Activated CD4-positive, alpha-beta T cell treated with anti-CD3 and anti-CD28 coated beads, Interleukin-10, Interleukin-2, amounts not matched to agents 100 ng/mL and 50 ng/mL, durations not matched to agents 16 hours and 8 hours (primary cell): ENCODE measurements around the gene SLIT3.
A peak's percentile ranks its signal among the peaks of the same experiment; 100 is the strongest.

Source experiments
- DNase-seq: peaks from one replicate; pipeline ENCODE4 v3.0.0-alpha.2; 2020

The SLIT3 gene

DNA sequence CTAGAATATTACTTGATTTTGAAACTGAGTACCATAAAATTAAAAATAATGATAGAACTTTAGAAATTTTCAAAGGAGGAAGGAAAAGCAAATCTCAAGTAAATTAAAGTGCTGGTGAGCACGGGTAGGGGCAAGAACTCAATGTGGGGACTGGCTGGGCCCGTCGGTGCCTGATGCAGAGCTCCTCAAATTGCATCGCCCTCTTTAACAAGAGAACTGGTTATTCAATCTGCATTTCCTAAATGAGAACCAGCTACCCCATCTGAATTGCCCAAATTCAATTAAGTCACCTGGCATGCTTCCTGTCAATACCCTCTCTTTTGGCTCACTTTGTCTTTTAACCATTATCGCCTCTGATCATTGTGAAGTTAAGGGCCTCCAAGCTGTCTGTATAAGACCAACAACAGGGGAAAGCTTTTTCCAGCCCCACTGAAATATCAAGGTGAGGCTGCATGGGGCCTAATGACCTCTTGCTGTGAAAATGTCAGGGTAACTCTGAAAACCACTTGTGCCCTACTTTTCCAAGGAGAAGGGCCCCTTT, 316.7 kb downstream of the SLIT3 start:
- DNase-seq, result no peak

DNA sequence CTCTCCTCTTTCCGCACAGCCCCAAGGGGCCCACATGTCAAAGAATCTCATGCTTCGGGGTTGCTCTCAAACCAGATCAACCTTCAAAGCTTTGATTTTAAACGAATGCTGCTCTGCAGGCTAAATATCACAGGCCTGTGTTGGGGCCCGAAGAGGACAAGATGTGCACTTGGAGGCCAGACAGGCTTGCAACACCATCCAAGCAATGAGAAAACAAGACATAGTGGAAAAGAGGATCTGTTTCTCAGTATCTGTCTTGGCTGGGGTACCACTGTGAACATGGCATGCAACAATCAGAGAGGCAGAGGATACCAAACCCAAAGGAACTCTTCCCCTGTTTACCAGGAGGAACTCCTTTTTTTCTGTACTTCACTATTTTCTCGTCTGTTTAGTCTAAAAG, 321.8 kb downstream of the SLIT3 start:
- DNase-seq, result no peak

DNA sequence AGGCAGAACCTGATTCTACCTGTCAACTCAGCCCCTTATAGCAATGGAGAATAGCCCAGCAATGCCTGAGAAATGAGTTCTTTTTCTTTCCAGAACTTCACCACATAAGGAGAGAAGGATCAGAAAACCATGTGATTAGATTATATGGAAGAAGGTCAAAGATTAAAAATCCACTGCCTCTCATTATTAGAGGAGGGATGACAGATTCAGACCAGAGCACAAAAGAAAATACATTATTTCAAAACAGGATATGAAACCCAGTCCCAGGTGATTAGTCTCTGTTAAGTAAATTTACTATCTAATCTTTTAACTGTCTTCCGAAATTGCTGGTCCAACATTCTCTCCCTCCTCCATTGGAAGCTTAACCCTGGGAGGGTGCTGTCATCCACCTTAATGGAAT, 322.4 kb downstream of the SLIT3 start:
- no peak for DNase-seq

DNA sequence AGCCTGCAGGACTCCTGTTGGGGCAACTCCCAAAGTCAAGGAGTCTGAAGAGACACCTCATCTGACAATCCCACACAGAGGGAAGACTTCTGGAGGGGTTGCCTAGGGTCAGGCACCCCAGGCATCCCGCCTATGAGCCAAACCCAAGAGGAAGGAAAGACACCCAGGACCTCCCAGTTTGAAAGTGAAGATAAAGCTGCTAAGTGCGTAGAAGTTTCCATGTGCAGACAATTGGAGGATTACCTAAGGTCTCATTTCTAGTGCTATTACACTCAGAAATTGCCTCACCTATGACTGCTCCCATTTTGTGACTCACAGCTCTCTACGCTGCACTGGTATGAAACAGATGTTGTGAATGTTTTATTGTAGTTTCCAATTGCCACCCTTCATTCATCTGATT, 322.9 kb downstream of the SLIT3 start:
- DNase-seq, result no peak

DNA sequence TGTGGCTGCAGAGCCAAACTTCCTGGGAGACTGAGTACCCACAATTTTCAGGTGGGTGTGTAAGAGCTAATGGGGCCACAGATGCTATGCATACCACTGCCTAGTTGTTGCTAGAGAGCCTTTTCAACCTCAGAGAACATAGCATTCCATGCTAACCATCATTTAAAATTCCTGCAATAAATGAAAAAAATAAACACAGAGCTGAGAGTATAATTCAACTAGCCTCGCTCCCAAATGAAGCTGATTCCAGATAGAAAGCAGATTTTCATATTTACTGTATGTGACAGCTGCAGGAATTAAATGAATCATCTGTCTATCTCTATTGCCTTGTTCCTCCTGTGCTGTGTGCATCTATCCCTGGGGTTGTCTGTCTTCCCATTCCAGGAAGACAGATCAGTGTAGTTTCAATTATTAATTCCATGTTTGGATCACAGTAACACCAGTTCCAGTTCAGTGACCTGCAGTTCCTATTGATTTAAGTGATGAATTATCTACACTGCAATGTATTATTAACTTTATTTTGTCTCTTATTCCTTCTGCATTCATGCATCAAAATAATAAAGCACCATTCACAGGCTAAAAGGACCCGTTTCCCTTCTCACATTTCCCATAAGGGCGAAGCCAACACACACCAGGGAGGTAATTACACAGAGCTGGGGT, 324.5 kb downstream of the SLIT3 start:
- DNase-seq, result no peak

DNA sequence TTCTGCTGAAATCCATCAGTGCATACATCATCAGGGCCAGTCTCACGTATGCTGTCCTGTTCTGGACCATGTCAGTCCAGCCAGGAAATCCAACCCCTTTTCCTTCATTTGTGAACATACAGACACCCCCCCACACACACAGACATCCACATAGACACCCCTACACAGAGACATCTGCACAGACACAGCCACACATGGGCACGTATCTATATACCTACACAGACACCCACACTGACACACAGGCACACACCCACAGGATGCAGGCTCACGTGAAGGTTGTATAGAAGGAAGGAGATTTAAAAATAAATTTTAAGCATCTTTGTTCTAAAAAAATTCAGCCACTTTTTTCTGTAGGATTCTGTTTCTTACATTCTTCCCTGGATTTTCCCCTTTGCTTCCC, 325.6 kb downstream of the SLIT3 start:
- DNase-seq, result no peak

DNA sequence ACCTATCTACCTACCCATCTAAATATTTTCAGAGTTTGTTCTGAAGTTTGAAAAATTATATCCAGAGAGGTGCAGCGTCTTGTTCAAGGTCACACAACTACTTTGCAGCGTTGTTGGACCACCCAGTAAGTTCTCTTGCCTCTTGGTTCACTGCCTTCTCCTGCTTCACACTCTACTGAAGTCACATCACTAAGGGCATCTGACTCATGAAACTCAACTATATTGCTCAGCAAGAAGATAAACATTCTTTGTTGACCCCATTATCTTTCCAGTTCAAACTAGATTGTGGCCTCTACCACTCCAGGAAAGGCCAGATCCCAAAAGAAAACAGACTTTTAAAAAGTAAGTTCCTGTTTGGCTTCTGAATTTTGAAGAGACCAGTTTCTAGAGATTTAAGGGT, 326.9 kb downstream of the SLIT3 start:
- DNase-seq, result no peak

DNA sequence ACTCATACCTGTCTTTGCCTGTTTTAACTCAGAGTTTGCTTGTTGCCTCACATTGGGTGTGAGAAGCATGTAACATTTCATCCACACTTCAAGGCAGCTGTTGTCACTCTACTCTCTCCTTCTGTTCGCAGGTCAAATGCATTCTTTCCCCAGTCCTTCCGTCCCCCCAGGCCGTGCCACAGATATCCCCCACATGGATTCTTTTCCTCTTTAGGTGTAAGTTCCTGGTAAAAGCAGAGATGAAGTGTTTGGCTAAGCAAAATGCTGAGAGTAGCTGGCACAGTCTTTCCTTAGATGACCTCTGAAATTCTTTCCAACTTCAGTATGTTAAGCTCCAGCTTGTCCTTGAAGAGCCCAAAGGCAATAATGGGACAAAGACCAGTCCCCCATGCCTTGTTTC, 328.2 kb downstream of the SLIT3 start:
- no peak for DNase-seq

DNA sequence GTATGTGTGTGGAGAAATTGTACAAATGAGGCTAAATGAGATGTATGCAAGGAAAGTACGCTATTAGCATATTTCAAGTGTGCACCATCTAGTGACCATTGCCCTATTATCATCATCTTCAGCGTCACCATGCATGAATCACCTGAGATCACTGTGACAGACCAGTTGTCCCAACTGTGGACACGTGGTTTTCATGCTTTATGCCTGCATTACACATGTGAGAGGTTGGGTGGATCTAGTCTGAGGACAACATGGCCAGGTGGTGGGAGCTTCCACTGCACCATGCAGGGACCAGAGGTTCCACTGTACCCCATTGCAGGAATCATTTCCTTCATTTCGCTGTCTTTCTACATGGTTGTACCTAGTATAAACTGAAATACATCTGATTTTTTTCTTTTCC, 329.8 kb downstream of the SLIT3 start:
- no peak for DNase-seq

DNA sequence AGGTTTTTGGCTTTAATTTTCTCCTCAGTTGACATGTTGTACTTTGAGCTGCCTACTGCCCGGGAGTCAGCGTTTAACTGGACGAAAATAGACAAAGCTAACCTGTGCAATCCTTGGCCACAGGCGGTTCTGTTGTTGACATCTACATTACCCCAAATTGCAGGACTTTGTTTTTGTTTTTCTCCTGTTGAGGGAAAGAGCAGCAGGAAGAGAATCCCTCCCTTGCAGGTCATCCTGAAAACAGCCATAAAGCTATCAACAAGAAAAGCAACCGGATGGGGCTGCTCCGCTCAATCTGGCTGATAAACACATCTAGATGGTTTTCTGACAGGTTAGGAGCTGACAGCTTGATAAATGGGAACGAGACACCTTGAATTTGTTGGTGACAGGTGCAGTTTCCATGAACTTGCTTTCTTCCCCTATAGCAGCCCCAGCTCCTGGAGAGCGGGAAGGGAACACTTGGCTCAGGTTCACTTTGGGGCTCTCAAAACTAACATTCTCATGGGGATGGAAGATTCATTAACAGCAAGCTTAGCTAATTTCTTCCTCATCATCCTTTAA, 331.5 kb downstream of the SLIT3 start:
- DNase-seq, result no peak

DNA sequence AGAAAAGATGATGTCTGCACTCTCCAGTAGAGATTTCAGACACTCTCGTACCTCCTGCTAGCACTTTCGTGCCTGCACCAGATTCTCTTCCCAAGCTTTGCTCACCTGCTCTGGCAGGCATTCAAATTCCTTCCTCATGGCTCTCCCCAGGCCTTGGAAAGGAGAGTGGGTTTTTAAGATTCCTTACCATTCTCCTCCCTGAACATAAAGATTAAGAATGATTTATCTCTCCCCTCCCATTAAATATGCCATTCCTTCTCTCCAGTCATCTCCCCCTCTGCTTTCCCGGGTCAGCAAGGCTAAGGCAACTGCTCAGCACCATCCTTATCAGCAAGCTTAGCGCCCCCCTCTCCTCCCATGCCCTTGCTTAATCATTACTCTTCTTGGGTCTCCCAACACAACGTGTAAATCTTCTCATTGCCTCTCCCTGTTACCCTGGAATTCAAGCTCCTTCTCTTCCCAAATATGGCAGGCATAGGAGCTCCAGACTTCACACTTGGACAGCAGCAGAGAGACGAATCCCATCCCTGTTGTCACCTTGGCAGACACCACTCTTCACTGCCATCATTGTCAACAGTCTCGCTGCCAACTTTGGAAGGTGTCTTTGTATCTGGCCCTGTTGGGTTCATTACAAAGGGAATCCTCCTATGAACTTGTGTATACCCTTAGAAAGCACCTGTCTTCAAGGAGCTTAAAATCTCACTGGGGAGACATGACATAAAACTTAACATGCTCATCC, 332.9 kb downstream of the SLIT3 start:
- no peak for DNase-seq

DNA sequence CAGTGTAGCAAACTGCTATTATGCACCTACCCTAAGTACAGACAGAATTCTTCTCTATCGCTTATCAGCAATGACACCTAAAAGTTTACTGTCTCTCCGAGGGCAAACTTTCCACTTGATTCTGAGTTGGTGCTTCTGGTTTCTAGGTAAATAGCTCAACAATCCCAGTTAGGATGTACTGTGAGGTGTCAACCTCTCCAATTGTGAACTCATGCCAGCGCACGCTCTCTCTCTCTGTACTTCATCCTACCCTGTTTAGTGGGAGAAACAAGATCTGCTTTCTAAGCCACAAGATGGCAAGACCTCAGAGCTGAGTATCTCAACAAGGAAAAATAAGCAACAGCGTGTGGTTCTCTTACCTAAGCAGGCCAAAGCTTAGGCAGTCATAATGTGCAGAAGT, 335.3 kb downstream of the SLIT3 start:
- DNase-seq, result no peak

DNA sequence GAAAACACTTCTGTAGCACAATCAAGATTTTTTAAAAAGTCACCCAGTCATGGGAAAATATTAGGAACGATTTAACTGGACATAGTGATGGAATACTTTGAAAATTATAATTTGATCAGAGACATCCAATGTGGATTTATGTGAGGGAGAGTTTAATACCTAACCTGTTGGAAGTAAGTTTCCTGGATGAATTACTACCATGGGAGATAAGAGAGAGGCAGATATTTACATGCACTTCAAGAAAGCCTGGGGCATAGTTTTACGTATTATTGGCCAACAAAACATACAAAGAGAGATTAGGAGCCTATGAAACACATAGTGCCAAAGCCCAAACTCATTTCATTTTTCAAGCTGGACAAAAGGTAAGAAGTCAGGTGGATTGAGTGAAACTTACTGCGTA, 336.8 kb downstream of the SLIT3 start:
- DNase-seq, result no peak

DNA sequence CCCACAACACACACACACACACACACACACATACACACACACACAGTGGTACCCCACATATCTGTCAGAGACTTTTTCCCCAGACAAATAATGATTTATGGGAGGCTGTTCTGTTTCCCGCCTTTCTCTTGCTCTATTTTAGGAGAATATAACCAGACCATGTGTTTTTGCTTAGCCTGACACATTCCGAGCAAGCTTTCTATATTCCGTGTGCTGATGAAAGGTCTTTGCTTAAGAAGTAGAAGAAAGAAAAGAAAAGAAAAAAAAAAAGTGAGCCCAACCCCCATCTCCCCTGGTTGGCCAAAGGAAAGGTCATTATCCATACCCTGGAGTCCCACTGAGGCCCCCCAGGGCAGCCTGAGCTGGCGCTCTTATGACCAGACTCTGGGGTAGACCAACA, 338.6 kb downstream of the SLIT3 start:
- no peak for DNase-seq

DNA sequence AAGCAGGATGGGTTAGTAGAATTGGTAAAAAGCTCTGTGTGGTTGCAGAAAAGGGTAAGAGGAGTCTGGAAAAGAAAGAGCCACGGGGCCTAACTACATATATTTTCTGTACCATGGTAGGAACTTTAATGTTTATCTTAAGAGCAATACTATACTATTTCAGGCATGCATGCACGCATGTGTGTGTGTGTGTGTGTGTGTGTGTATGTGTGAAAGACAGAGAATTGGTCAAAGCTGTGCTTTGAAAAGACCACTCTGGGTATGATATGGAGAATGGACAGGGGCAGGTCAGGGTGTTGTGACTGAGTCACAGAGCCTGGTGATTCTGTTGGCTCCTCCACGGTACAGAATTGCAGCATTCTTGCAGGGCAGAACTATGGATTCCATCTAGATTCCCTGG, 339.3 kb downstream of the SLIT3 start:
- no peak for DNase-seq

DNA sequence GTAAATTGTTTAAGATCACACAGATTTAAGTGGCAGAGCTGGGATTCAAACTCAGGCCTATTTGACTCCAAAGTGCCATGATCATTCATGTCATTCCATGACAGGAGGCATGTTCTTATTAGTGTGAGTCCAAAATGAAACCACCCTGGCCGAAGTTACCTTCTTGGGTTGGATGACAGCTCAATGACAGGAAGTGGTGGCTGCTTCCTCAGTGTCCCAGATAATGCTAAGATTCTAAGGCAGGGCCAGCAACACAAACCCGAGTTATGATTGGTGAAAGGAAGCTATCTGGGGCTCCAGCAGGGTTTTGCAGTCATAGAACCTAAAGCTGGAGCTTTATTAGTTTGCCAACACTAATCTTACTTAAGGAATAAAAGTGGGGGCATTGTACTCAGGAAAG, 340.4 kb downstream of the SLIT3 start:
- peak; percentile 11 for DNase-seq

DNA sequence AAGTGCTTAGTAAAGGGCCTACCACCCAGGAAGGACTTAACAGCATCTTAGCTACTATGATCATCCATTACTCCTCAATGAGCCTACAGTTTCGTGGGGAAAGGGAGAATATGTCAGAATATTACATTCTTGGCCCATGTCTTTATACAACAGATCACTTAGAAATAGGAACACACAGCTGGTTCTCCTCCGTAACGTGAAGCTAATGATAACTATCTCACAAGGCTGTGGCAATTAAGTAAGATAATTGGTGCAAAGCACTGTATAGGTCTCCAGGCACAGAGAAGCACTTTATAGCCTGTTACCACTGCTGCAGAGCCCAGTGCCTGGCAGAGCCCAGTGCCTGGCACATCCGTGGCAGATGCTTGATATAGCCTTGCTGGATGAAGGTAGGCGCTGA, 347.6 kb downstream of the SLIT3 start:
- DNase-seq, result no peak

DNA sequence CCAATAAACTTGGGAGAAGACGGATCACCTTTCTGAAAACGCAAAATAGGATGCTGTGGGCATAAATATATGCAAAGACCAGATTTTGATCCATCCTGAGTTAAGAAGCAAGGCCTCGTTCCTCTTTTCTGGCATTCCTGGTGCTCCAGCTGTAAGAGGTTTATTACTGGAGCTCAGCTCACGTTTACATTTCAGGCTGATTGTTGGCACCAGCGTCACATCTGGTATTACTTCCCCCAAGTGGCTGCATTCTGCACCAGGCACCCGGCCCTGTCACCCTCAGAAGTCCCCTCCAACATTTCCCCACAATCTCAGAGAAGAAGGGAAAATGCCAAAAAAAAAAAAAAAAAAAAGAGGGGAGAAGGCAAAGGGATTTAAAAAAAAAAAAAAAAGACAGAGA, 348.7 kb downstream of the SLIT3 start:
- no peak for DNase-seq

DNA sequence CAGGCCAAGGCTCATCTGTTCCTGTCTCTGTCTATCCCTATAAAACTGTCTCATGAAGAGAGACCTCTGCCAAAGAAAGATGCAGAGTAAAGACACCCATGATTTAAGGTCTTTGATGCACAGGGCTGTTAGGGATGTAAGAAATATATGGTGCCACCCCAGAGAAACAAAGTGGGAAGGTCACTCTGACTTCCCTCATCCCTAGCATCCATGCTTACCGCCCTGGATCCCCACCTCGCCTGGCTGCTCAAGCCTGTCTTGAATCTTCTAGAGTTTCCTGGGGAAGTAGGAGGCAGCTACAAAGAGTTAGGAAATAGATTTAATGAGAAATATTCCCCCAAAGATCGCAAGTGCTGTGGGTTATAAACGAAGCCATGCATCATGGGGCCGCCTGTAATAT, 349.2 kb downstream of the SLIT3 start:
- no peak for DNase-seq

DNA sequence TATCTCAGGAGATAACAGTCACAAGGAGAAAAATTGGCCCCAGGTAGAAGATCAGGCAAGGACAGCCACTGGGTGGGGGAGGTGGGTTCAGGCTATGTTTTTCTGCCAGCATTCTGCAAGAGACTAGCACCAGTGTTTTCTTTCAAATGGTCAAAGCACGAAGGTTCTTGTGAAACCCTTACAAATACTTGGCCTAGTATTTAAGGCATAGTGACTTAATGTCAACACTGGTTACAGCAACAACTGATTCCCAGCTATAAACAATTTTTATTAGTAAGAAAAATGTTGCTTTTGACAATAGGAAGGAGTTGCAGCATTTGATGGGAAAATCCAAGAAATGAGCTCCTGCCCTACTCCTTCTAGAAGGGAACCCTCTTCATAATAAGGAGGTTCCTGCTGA, 349.6 kb downstream of the SLIT3 start:
- no peak for DNase-seq

DNA sequence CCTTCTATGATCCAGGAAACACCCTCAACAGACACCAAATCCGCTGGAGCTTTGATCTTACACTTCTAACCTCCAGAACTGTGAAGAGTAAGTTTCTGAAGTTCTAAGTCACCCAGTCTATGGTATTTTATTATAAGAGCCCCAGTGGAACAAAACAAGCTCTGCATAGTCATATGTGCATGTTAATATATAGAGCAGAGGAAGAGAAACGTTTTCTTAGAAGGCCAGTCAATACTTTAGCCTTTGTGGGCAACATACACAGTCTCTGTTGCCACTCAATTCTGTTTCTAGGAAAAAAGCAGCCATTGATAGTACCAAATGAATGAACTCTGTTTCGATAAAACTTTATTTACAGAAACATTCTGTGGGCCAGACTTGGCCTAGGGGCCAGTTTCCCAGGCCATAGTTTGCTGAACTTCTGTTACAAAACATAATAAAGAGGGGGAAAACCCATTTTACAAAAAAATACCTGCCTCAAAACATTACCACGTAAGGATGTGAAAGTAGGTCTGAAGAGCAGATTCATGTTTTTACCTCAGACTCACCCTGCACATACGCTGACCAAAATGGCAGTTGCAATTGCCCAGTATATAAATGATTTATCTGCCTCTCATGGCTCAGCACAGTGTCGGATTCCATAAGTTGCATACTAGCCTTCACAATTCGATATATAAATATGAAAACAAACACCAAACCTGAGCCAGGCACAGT, 350.5 kb downstream of the SLIT3 start:
- peak; percentile 53 for DNase-seq

DNA sequence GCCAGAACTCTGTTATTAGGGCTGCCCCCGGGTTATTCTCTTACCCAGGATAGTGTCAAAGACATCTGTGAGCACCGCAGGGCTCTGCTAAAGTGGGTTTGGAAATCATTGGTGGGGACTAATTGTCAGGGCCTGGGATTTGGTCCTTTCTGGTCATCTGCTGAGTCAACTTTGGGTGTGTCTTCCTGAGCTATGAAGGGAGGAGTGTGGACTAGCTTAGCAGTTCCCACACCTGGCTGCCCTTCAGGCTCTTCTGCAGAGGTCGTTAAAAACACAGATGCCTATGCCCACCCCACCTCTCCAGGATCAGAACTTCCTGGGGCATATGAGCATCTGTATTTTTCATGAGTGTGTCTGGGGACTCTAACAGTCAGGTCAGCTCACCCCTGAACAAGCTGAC, 352.2 kb downstream of the SLIT3 start:
- DNase-seq, result no peak

DNA sequence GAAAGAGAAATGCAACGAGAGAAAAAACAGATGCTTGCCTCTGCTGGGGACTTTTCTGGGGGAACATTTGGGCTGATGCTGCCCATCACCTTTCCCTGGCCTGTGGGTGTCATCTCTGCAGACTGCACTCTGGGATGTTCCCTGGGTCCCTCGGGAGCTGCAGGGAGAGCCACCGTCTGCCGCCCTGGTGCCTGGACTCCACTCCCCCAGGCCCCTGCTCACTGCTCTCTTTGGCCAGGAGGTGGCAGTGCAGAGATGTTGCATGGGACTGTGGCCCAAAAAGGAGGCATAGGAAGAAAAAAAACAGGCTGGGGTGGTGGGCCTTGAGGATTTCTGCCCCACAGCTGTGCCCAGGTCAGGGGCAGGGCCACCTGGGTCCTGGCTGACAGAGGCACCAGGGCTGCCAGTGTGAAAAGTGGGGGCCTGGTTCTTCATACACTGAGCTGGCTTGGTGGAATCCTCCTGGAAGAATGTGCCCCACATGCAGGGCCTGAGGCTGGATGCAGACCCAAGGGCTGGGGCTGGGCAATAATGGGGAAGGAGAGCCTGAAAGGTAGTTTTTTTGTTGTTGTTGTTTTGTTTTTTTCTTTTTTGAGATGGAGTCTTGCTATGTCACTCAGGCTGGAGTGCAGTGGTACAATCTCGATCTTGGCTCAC, 353.6 kb downstream of the SLIT3 start:
- peak; percentile 52 for DNase-seq
